Vagina (tissue), 2 donors: ENCODE measurements around the gene TRUB1.

Experiments used
- POLR2A ChIP-seq, 2 donors: fragments of 450-650 bp; IDR thresholded peaks; one replicate each; pipeline ENCODE4 v1.6.1; 2017; ENCODE audit warnings: antibody characterized with exemption in 2 of 2, mild to moderate bottlenecking in 2 of 2, moderate library complexity in 2 of 2
- POLR2AphosphoS5 ChIP-seq, 2 donors: sonication (generic); formaldehyde crosslinking; IDR thresholded peaks; one replicate each; pipeline ENCODE4 v1.9.0; 2017; ENCODE audit warnings: antibody characterized with exemption in 2 of 2, mild to moderate bottlenecking in 2 of 2, low read depth in 1 of 2; ENCODE audit not compliant: insufficient read depth in 1 of 2
- TF ChIP-seq, protein P1 (sequence below), 3 experiments: fragments of 450-650 bp in 2 of 3; fragments of 200-600 bp in 1 of 3; sonication (generic) in 1 of 3; IDR thresholded peaks; one replicate each; pipeline ENCODE4 v1.5.1; 2017 to 2019; ENCODE audit warnings: antibody characterized with exemption in 3 of 3, mild to moderate bottlenecking in 2 of 3, moderate library complexity in 2 of 3

DNA sequence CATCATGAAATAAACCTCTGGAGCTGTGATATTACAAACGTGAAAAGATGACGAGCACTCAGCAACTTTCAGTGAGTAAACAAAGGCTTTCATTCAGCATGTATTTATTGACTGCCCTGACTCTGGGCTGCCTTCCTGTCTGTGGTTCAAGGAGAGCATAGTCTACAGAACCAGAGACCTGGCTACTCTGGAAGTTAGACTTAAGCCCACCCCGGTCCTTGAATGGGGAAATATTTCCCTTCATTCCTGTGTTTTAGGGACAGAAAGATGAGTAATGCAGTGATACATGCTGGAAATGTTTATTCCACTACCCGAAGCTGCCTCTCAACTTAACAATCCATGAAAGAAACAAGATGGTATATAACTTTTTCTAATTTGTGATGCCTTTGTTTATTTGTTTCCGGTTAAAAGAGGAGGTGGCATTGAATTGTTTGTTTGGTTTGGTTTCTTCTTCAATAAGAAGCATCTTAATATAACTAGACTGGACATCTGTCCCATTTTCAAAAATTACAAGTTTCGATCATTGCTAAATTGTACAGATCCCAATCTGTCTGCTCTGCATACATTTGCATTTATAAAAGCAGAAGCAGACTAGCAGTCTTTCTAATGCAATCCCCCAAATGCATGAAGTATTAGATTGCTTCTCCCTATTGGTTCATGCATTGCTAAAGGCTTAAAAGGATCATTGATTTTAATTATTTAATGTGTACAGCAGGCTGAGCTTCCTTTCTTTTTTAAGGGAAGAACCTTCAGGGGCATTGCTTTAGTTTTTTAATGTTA is 57.7 kb downstream of the TRUB1 start:
- TF ChIP-seq POLR2A (IDR thresholded peaks at IDR 0.05) = no peak
- TF ChIP-seq, protein P1, sequence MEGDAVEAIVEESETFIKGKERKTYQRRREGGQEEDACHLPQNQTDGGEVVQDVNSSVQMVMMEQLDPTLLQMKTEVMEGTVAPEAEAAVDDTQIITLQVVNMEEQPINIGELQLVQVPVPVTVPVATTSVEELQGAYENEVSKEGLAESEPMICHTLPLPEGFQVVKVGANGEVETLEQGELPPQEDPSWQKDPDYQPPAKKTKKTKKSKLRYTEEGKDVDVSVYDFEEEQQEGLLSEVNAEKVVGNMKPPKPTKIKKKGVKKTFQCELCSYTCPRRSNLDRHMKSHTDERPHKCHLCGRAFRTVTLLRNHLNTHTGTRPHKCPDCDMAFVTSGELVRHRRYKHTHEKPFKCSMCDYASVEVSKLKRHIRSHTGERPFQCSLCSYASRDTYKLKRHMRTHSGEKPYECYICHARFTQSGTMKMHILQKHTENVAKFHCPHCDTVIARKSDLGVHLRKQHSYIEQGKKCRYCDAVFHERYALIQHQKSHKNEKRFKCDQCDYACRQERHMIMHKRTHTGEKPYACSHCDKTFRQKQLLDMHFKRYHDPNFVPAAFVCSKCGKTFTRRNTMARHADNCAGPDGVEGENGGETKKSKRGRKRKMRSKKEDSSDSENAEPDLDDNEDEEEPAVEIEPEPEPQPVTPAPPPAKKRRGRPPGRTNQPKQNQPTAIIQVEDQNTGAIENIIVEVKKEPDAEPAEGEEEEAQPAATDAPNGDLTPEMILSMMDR (IDR thresholded peaks at IDR 0.05) = no peak
- no peak for TF ChIP-seq POLR2AphosphoS5 (IDR thresholded peaks at IDR 0.05; ENCODE audit: insufficient read depth in 1 of 2, low read depth in 1 of 2)
